Glomerular visceral epithelial cell (primary cell): ENCODE data around the gene HDAC9.

Experiments
- DNase-seq: peaks from one replicate; pipeline ENCODE4 v3.0.0-alpha.2; 2016; ENCODE audit errors: extremely low spot score

The HDAC9 gene

GRCh38 chr7:18894155-18894554 lies 398.6 kb downstream of the HDAC9 start:
- DNase-seq, result no peak

- DNase-seq, result peak; percentile 32
Measured at GRCh38 chr7:18895456-18895855, 399.9 kb downstream of the HDAC9 start.

GRCh38 chr7:18896343-18896975 lies 400.9 kb downstream of the HDAC9 start:
- no peak for DNase-seq

GRCh38 chr7:18900236-18900635 lies 404.7 kb downstream of the HDAC9 start:
- no peak for DNase-seq

GRCh38 chr7:18900803-18901202 lies 405.3 kb downstream of the HDAC9 start:
- no peak for DNase-seq

GRCh38 chr7:18901351-18901750 lies 405.8 kb downstream of the HDAC9 start:
- no peak for DNase-seq

GRCh38 chr7:18901982-18902421 lies 406.5 kb downstream of the HDAC9 start:
- no peak for DNase-seq

GRCh38 chr7:18902892-18903291 lies 407.3 kb downstream of the HDAC9 start:
- DNase-seq, result no peak

- no peak for DNase-seq
Measured at GRCh38 chr7:18903695-18904094, 408.1 kb downstream of the HDAC9 start.

GRCh38 chr7:18905316-18905943 lies 409.9 kb downstream of the HDAC9 start:
- DNase-seq, result no peak

GRCh38 chr7:18906901-18907300 lies 411.4 kb downstream of the HDAC9 start:
- DNase-seq, result no peak

- DNase-seq, result no peak
Measured at GRCh38 chr7:18913106-18913505, 417.6 kb downstream of the HDAC9 start.

- no peak for DNase-seq
Measured at GRCh38 chr7:18916826-18917225, 421.3 kb downstream of the HDAC9 start.

GRCh38 chr7:18927134-18927533 lies 431.6 kb downstream of the HDAC9 start:
- no peak for DNase-seq

GRCh38 chr7:18936265-18936664 lies 440.7 kb downstream of the HDAC9 start:
- DNase-seq, result no peak

- DNase-seq, result no peak
Measured at GRCh38 chr7:18939771-18940592, 444.4 kb downstream of the HDAC9 start.

- DNase-seq, result no peak
Measured at GRCh38 chr7:18940593-18941134, 445.1 kb downstream of the HDAC9 start.

- no peak for DNase-seq
Measured at GRCh38 chr7:18941207-18941606, 445.7 kb downstream of the HDAC9 start.

- no peak for DNase-seq
Measured at GRCh38 chr7:18948521-18948920, 453.0 kb downstream of the HDAC9 start.

GRCh38 chr7:18952846-18953245 lies 457.3 kb downstream of the HDAC9 start:
- no peak for DNase-seq

- peak; percentile 17 for DNase-seq
Measured at GRCh38 chr7:18958627-18959026, 463.1 kb downstream of the HDAC9 start.

GRCh38 chr7:18960725-18961124 lies 465.2 kb downstream of the HDAC9 start:
- no peak for DNase-seq

- no peak for DNase-seq
Measured at GRCh38 chr7:18962031-18962430, 466.5 kb downstream of the HDAC9 start.
